AG04449 (cell line): Measurements from ENCODE around the gene MMD2.
"Not testable (repeated sequence)": the region's sequence is repeated elsewhere in the genome, so short reads cannot be mapped to it uniquely, and the experiment has no call there.

Experiments used
- CTCF ChIA-PET: fragments of 350-600 bp; formaldehyde crosslinking; extraction: SDS; loops from one replicate; lab custom pipeline; 2021; ENCODE audit warnings: antibody characterized with exemption; lab: Yijun Ruan, JAX
- POLR2A ChIA-PET: fragments of 400-600, 350-600 bp; formaldehyde crosslinking; extraction: SDS; loops from one replicate; lab custom pipeline; 2020; ENCODE audit warnings: antibody characterized with exemption, inconsistent platforms; lab: Yijun Ruan, JAX
- DNase-seq: peaks from one replicate; pipeline ENCODE4 v3.0.0-alpha.2; 2010; ENCODE audit warnings: low read depth, low spot score
- H3K4me3 ChIP-seq: 2 replicates; pipeline ENCODE4 v1.5.1; 2011; ENCODE audit warnings: low read depth, mild to moderate bottlenecking, control low read depth, low read length
- CTCF ChIP-seq: IDR thresholded peaks from one replicate; pipeline ENCODE4 v1.5.1; 2011; ENCODE audit warnings: mild to moderate bottlenecking, moderate library complexity, low read length, control low read depth, inconsistent platforms; ENCODE audit not compliant: insufficient read depth; ENCODE audit errors: missing control alignments

MMD2 gene

GRCh38 chr7:4973728-4974198 lies 14.8 kb upstream of the MMD2 start:
- H3K4me3 ChIP-seq = peak overlapping the region; percentile 79
- CTCF ChIA-PET = interaction anchor here (0.6 to 3.5 kb wide), 22 partner anchors 9 to 350 kb away, joined by 3 to 13 read pairs (median 4); partner anchors contain the start of gene RADIL
- peak; percentile 82 for TF ChIP-seq CTCF
- POLR2A ChIA-PET = interaction anchor here (0.6 kb wide), 1 partner anchor 229 kb away, joined by 3 read pairs; no protein-coding TSS in a partner anchor
- DNase-seq = peak; percentile 26

- POLR2A ChIA-PET, H3K4me3 ChIP-seq, DNase-seq: not testable (repeated sequence)
- CTCF ChIA-PET = interaction anchor here (0.8 to 3.5 kb wide), 5 partner anchors 10 to 199 kb away, joined by 3 to 13 read pairs (median 7); partner anchors contain the start of gene RADIL
Measured at GRCh38 chr7:4972446-4972845, 13.5 kb upstream of the MMD2 start.

- POLR2A ChIA-PET = no interaction called here
- TF ChIP-seq CTCF = no peak
- no peak for DNase-seq
- H3K4me3 ChIP-seq = no peak overlapping the region
- CTCF ChIA-PET = interaction anchor here (0.6 to 2.3 kb wide), 2 partner anchors 8 to 10 kb away, joined by 3 to 8 read pairs; no protein-coding TSS in a partner anchor
Measured at GRCh38 chr7:4965295-4966022, 6.5 kb upstream of the MMD2 start.

GRCh38 chr7:4964506-4964905 lies 5.5 kb upstream of the MMD2 start:
- DNase-seq = no peak
- no peak for TF ChIP-seq CTCF
- ChIA-PET CTCF (interaction anchor here (0.6 to 2.3 kb wide), 2 partner anchors 9 to 11 kb away, joined by 3 to 8 read pairs; no protein-coding TSS in a partner anchor), POLR2A (no interaction called here)
- no peak overlapping the region for H3K4me3 ChIP-seq

GRCh38 chr7:4962872-4963775 lies 4.1 kb upstream of the MMD2 start:
- TF ChIP-seq CTCF = no peak
- H3K4me3 ChIP-seq = no peak overlapping the region
- no peak for DNase-seq
- CTCF ChIA-PET = interaction anchor here (3.2 kb wide), 1 partner anchor 10 kb away, joined by 13 read pairs; no protein-coding TSS in a partner anchor
- POLR2A ChIA-PET = no interaction called here

GRCh38 chr7:4960363-4960762 lies 1.4 kb upstream of the MMD2 start:
- POLR2A ChIA-PET = no interaction called here
- no peak for DNase-seq
- CTCF ChIA-PET = no interaction called here
- H3K4me3 ChIP-seq = no peak overlapping the region
- TF ChIP-seq CTCF = no peak
